ENCODE measurements around the gene KIF22. TPM values are rescaled to one million over a fixed set of nuclear protein-coding genes. Genes with fewer than 3 reads are reported as not detected.

Gene KIF22
- total and polyA plus RNA-seq, 9 of the 15 experiments (the other 6 are each of a cell fraction or from before 2014, with no cell fraction given): 8.7 to 232 (median 131) TPM

DNA sequence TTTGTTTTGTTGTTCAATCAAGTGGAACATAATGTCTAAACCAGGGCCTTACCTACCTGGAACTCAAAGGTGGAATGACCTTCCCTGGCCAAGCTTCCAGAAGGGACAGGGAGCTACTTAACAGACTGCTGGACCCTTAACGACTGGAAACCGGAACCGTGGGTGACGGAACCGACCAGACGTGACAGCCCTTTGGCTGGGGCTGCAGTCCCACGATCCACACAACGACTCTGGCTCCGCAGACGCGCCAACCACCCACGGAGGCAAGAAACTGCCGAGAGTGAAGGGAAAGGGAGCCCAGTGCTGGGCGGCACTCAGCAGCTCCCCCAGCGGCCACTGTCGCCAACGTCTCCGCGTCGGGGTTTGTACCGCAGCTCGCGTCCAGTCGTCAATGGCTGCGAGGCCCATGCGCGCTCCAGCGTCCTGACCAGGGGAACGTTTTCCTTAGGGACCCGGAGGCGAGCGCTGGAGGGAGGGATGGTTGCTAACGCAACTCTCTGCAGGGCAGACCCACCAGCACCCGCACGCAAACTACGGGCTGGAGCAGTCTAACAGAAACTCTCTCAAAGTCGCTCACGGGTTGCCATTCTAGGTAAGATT lies 5.5 kb upstream of the KIF22 start (continued):
- TF ChIP-seq, protein P1, sequence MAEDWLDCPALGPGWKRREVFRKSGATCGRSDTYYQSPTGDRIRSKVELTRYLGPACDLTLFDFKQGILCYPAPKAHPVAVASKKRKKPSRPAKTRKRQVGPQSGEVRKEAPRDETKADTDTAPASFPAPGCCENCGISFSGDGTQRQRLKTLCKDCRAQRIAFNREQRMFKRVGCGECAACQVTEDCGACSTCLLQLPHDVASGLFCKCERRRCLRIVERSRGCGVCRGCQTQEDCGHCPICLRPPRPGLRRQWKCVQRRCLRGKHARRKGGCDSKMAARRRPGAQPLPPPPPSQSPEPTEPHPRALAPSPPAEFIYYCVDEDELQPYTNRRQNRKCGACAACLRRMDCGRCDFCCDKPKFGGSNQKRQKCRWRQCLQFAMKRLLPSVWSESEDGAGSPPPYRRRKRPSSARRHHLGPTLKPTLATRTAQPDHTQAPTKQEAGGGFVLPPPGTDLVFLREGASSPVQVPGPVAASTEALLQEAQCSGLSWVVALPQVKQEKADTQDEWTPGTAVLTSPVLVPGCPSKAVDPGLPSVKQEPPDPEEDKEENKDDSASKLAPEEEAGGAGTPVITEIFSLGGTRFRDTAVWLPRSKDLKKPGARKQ (CRISPR knock-in tag; IDR thresholded peaks at IDR 0.05): peak; percentile 65; the same call in 1 of the 2 replicates
- TF ChIP-seq CREM (IDR thresholded peaks at IDR 0.05; ENCODE audit: low read depth): peak; percentile 84
- TF ChIP-seq, protein P2, sequence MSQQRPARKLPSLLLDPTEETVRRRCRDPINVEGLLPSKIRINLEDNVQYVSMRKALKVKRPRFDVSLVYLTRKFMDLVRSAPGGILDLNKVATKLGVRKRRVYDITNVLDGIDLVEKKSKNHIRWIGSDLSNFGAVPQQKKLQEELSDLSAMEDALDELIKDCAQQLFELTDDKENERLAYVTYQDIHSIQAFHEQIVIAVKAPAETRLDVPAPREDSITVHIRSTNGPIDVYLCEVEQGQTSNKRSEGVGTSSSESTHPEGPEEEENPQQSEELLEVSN (IDR thresholded peaks at IDR 0.05; ENCODE audit: borderline replicate concordance in 1 of 2, extremely low read depth in 1 of 2, insufficient read depth in 1 of 2, insufficient read length in 1 of 2, low read depth in 1 of 2, low read length in 1 of 2, poor library complexity in 1 of 2, severe bottlenecking in 1 of 2): peak in 1 of 2 experiments; percentile 52
- no peak for TF ChIP-seq CBX2 (IDR thresholded peaks at IDR 0.05; ENCODE audit: insufficient read depth, low read length, poor library complexity, severe bottlenecking)
- TF ChIP-seq ZNF696 (CRISPR knock-in tag; conservative IDR thresholded peaks at IDR 0.05): no peak
- TF ChIP-seq SMC3 (conservative IDR thresholded peaks at IDR 0.05; ENCODE audit: insufficient read depth, low read depth, low read length): 0 out of 2 replicates have a peak, but pooled peaks have one; percentile 27
- peak; percentile 51; the same call in 1 of the 2 replicates for TF ChIP-seq ZNF384 (IDR thresholded peaks at IDR 0.05; ENCODE audit: low read depth, low read length)
- TF ChIP-seq RB1 (IDR thresholded peaks at IDR 0.05; ENCODE audit: low read depth): peak; percentile 41; the same call in 1 of the 2 replicates
- no peak for TF ChIP-seq HEY1 (CRISPR knock-in tag; IDR thresholded peaks at IDR 0.05; ENCODE audit: borderline replicate concordance)
- TF ChIP-seq CBX5 (IDR thresholded peaks at IDR 0.05; ENCODE audit: borderline replicate concordance, low read depth): peak; percentile 83; the same call in 1 of the 2 replicates
- TF ChIP-seq, protein P3, sequence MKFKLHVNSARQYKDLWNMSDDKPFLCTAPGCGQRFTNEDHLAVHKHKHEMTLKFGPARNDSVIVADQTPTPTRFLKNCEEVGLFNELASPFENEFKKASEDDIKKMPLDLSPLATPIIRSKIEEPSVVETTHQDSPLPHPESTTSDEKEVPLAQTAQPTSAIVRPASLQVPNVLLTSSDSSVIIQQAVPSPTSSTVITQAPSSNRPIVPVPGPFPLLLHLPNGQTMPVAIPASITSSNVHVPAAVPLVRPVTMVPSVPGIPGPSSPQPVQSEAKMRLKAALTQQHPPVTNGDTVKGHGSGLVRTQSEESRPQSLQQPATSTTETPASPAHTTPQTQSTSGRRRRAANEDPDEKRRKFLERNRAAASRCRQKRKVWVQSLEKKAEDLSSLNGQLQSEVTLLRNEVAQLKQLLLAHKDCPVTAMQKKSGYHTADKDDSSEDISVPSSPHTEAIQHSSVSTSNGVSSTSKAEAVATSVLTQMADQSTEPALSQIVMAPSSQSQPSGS (CRISPR knock-in tag; IDR thresholded peaks at IDR 0.05): no peak
- TF ChIP-seq SMARCA4 (IDR thresholded peaks at IDR 0.05): 0 out of 2 replicates have a peak, but pooled peaks have one; percentile 12
- TF ChIP-seq SRF (CRISPR knock-in tag; IDR thresholded peaks at IDR 0.05): peak in 1 of 2 experiments; percentile 45; a peak in 1 of 4 replicates
- TF ChIP-seq, protein P4, sequence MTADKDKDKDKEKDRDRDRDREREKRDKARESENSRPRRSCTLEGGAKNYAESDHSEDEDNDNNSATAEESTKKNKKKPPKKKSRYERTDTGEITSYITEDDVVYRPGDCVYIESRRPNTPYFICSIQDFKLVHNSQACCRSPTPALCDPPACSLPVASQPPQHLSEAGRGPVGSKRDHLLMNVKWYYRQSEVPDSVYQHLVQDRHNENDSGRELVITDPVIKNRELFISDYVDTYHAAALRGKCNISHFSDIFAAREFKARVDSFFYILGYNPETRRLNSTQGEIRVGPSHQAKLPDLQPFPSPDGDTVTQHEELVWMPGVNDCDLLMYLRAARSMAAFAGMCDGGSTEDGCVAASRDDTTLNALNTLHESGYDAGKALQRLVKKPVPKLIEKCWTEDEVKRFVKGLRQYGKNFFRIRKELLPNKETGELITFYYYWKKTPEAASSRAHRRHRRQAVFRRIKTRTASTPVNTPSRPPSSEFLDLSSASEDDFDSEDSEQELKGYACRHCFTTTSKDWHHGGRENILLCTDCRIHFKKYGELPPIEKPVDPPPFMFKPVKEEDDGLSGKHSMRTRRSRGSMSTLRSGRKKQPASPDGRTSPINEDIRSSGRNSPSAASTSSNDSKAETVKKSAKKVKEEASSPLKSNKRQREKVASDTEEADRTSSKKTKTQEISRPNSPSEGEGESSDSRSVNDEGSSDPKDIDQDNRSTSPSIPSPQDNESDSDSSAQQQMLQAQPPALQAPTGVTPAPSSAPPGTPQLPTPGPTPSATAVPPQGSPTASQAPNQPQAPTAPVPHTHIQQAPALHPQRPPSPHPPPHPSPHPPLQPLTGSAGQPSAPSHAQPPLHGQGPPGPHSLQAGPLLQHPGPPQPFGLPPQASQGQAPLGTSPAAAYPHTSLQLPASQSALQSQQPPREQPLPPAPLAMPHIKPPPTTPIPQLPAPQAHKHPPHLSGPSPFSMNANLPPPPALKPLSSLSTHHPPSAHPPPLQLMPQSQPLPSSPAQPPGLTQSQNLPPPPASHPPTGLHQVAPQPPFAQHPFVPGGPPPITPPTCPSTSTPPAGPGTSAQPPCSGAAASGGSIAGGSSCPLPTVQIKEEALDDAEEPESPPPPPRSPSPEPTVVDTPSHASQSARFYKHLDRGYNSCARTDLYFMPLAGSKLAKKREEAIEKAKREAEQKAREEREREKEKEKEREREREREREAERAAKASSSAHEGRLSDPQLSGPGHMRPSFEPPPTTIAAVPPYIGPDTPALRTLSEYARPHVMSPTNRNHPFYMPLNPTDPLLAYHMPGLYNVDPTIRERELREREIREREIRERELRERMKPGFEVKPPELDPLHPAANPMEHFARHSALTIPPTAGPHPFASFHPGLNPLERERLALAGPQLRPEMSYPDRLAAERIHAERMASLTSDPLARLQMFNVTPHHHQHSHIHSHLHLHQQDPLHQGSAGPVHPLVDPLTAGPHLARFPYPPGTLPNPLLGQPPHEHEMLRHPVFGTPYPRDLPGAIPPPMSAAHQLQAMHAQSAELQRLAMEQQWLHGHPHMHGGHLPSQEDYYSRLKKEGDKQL (CRISPR knock-in tag; IDR thresholded peaks at IDR 0.05; ENCODE audit: borderline replicate concordance): no peak
- TF ChIP-seq, protein P5, sequence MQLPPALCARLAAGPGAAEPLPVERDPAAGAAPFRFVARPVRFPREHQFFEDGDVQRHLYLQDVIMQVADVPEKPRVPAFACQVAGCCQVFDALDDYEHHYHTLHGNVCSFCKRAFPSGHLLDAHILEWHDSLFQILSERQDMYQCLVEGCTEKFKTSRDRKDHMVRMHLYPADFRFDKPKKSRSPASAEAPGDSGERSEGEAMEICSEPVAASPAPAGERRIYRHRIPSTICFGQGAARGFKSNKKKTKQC (CRISPR knock-in tag; IDR thresholded peaks at IDR 0.05): peak; percentile 45; the same call in 1 of the 2 replicates
- TF ChIP-seq HNRNPLL (IDR thresholded peaks at IDR 0.05; ENCODE audit: low read depth, low read length, poor library complexity, severe bottlenecking): peak; percentile 54

All from K562 (cell line).